HG02943 (cell line): ENCODE measurements around the gene RNF5.
A peak's percentile ranks its signal among the peaks of the same experiment; 100 is the strongest.
"Not testable (repeated sequence)": the region's sequence is repeated elsewhere in the genome, so short reads cannot be mapped to it uniquely, and the experiment has no call there.

Experiments used
- ATAC-seq: cut with Tn5 transposase; IDR thresholded peaks from one replicate; pipeline ENCODE4 v1.9.1; 2021; ENCODE audit warnings: mild to moderate bottlenecking, low read depth, moderate library complexity; ENCODE audit not compliant: unreplicated experiment

Gene RNF5

GRCh38 chr6:32177788-32178546, at the start of gene RNF5:
Gene RNF5 (plus strand): TSS chr6:32178405. CDS start chr6:32178512, 107 bp downstream.
- ATAC-seq = peak; percentile 65

GRCh38 chr6:32128751-32129296, 49.4 kb upstream of the RNF5 start:
- ATAC-seq = no peak

- no peak for ATAC-seq
Observed at GRCh38 chr6:32129297-32130088, 48.7 kb upstream of the RNF5 start.

- ATAC-seq = no peak
Observed at GRCh38 chr6:32131439-32131948, 46.7 kb upstream of the RNF5 start.

GRCh38 chr6:32132110-32132509, 46.1 kb upstream of the RNF5 start:
- ATAC-seq = no peak

GRCh38 chr6:32133786-32134185, 44.4 kb upstream of the RNF5 start:
- no peak for ATAC-seq

GRCh38 chr6:32137454-32137853, 40.8 kb upstream of the RNF5 start:
- no peak for ATAC-seq

GRCh38 chr6:32139590-32139989, 38.6 kb upstream of the RNF5 start:
- no peak for ATAC-seq

GRCh38 chr6:32140420-32141046, 37.7 kb upstream of the RNF5 start:
- no peak for ATAC-seq

GRCh38 chr6:32144238-32144637, 34.0 kb upstream of the RNF5 start:
- not testable (repeated sequence) for ATAC-seq

- ATAC-seq = no peak
Observed at GRCh38 chr6:32146287-32146686, 31.9 kb upstream of the RNF5 start.

GRCh38 chr6:32146687-32147086, 31.5 kb upstream of the RNF5 start:
- no peak for ATAC-seq

- ATAC-seq = no peak
Observed at GRCh38 chr6:32147401-32148132, 30.6 kb upstream of the RNF5 start.

GRCh38 chr6:32148289-32149091, 29.7 kb upstream of the RNF5 start:
- no peak for ATAC-seq

GRCh38 chr6:32149092-32149755, 29.0 kb upstream of the RNF5 start:
- no peak for ATAC-seq

- no peak for ATAC-seq
Observed at GRCh38 chr6:32149932-32150870, 28.0 kb upstream of the RNF5 start.

GRCh38 chr6:32151181-32151862, 26.9 kb upstream of the RNF5 start:
- no peak for ATAC-seq
